ENCODE results near the gene TRABD2B.

TRABD2B gene
- total RNA-seq, result 0 to 0.09 (median 0) reads per million in 4 experiments

GRCh38 chr1:47997289-47998200, at the start of gene TRABD2B:
Gene TRABD2B (minus strand): TSS chr1:47997385.
- peak; percentile 33 for DNase-seq

- DNase-seq, result no peak
These were observed 47.1 kb upstream of the TRABD2B start for GRCh38 chr1:48044311-48044710.

GRCh38 chr1:48043622-48044021, 46.4 kb upstream of the TRABD2B start:
- DNase-seq, result no peak

- no peak for DNase-seq
These were observed 43.0 kb upstream of the TRABD2B start for GRCh38 chr1:48040154-48040553.

- DNase-seq, result no peak
These were observed 42.2 kb upstream of the TRABD2B start for GRCh38 chr1:48039088-48040054.

- DNase-seq, result no peak
These were observed 41.1 kb upstream of the TRABD2B start for GRCh38 chr1:48038270-48038767.

GRCh38 chr1:48036710-48037355, 39.6 kb upstream of the TRABD2B start:
- no peak for DNase-seq

GRCh38 chr1:48035371-48036141, 38.4 kb upstream of the TRABD2B start:
- DNase-seq, result no peak

GRCh38 chr1:48033495-48034045, 36.4 kb upstream of the TRABD2B start:
- DNase-seq, result no peak

- DNase-seq, result no peak
These were observed 34.5 kb upstream of the TRABD2B start for GRCh38 chr1:48031676-48032075.

- DNase-seq, result no peak
These were observed 33.6 kb upstream of the TRABD2B start for GRCh38 chr1:48030696-48031365.

- no peak for DNase-seq
These were observed 33.0 kb upstream of the TRABD2B start for GRCh38 chr1:48030211-48030610.

GRCh38 chr1:48028218-48029069, 31.3 kb upstream of the TRABD2B start:
- DNase-seq, result no peak

GRCh38 chr1:48027533-48027835, 30.3 kb upstream of the TRABD2B start:
- no peak for DNase-seq

- DNase-seq, result no peak
These were observed 29.7 kb upstream of the TRABD2B start for GRCh38 chr1:48026701-48027532.

- DNase-seq, result no peak
These were observed 29.1 kb upstream of the TRABD2B start for GRCh38 chr1:48026275-48026674.

GRCh38 chr1:48025076-48025475, 27.9 kb upstream of the TRABD2B start:
- no peak for DNase-seq

- DNase-seq, result no peak
These were observed 26.3 kb upstream of the TRABD2B start for GRCh38 chr1:48023488-48023887.

GRCh38 chr1:48022306-48022705, 25.1 kb upstream of the TRABD2B start:
- no peak for DNase-seq

All from effector CD8-positive, alpha-beta T cell (primary cell).